HCT116 (cell line): ENCODE results near the gene WDR74. TPM values are rescaled to one million over a fixed set of nuclear protein-coding genes. Genes with fewer than 3 reads are reported as not detected.
A peak's percentile ranks its signal among the peaks of the same experiment; 100 is the strongest.

Experiments
- ATAC-seq: fragments of 200-7000 bp; cut with Tn5 transposase; 2 replicates; pipeline ENCODE4 v1.9.1; 2020; ENCODE audit warnings: mild to moderate bottlenecking, moderate library complexity
- BruUV-seq: library from RNA; stranded (reverse); fragments of 400-500 nt; replicated peaks from 2 replicates; lab custom pipeline; 2021; lab: Mats Ljungman, UMichigan
- CTCF ChIA-PET: fragments of 300-600 bp; sonication (Branson Sonifier 250); formaldehyde crosslinking; loops from one replicate; lab custom pipeline; 2021; ENCODE audit warnings: antibody characterized with exemption; lab: Charles Lee
- POLR2A ChIA-PET: fragments of 300-600, 350-600 bp; sonication (Branson Sonifier 250); formaldehyde crosslinking; loops from one replicate; lab custom pipeline; 2021; ENCODE audit warnings: antibody characterized with exemption; lab: Charles Lee
- RAD21 ChIA-PET, 2 experiments: fragments of 300-600 bp; sonication (Branson Sonifier 250); formaldehyde crosslinking; loops; one replicate each; lab custom pipeline; 2023; ENCODE audit warnings: low total read pairs in 2 of 2; ENCODE audit not compliant: uncharacterized antibody in 2 of 2, unreplicated experiment in 2 of 2, low non-redundant PET in 1 of 2; lab: Charles Lee
- DNase-seq: peaks from one replicate; pipeline ENCODE4 v3.0.0-alpha.2; 2010; ENCODE audit warnings: low read depth, low spot score
- H2AFZ ChIP-seq: fragments of 200-600 bp; shearing (Covaris generic), sonication (generic); 2 replicates; pipeline ENCODE4 v1.6.1; 2017; ENCODE audit warnings: low read depth, mixed run types, mixed read lengths, antibody characterized with exemption, low read length; ENCODE audit not compliant: poor library complexity, severe bottlenecking
- H3K27ac ChIP-seq: 2 replicates; pipeline ENCODE4 v1.5.1; 2012; ENCODE audit warnings: low read depth, low read length
- H3K27me3 ChIP-seq: fragments of 200-600 bp; sonication (generic); 2 replicates; pipeline ENCODE4 v1.6.1; 2016; ENCODE audit warnings: mixed run types, low read length, mixed read lengths; ENCODE audit not compliant: insufficient read depth
- H3K36me3 ChIP-seq, 2 experiments: fragments of 200-500 bp in 1 of 2; fragments of 200-600 bp in 1 of 2; sonication (Bioruptor generic) in 1 of 2; sonication (generic) in 1 of 2; 2 replicates each; pipeline versions ENCODE4 v1.5.1 to v1.6.1; 2014 to 2016; ENCODE audit warnings: low read length in 2 of 2, inconsistent platforms in 1 of 2, mixed read lengths in 1 of 2, mixed run types in 1 of 2; ENCODE audit not compliant: insufficient read depth in 2 of 2, control insufficient read depth in 1 of 2
- H3K4me1 ChIP-seq, 2 experiments: fragments of 200-600 bp in 1 of 2; sonication (generic) in 1 of 2; 2 replicates each; pipeline versions ENCODE4 v1.5.1 to v1.6.1; 2012 to 2017; ENCODE audit warnings: low read length in 2 of 2, inconsistent platforms in 1 of 2, mild to moderate bottlenecking in 1 of 2, mixed read lengths in 1 of 2, mixed run types in 1 of 2, moderate library complexity in 1 of 2; ENCODE audit not compliant: insufficient read depth in 2 of 2, control insufficient read depth in 1 of 2
- H3K4me2 ChIP-seq: fragments of 200-600 bp; sonication (generic); 2 replicates; pipeline ENCODE4 v1.6.1; 2017; ENCODE audit warnings: mixed run types, low read length, mixed read lengths
- H3K4me3 ChIP-seq, 2 experiments: fragments of 200-600 bp in 1 of 2; sonication (generic) in 1 of 2; replicated peaks in 1 of 2; 2 replicates each; pipeline ENCODE4 v1.5.1; 2011 to 2016; ENCODE audit warnings: low read length in 2 of 2, control low read depth in 1 of 2, low read depth in 1 of 2, mild to moderate bottlenecking in 1 of 2, mixed read lengths in 1 of 2, mixed run types in 1 of 2
- H3K79me2 ChIP-seq: fragments of 200-600 bp; sonication (generic); 2 replicates; pipeline ENCODE4 v1.6.1; 2017; ENCODE audit warnings: mild to moderate bottlenecking, mixed run types, low read length, moderate library complexity, mixed read lengths; ENCODE audit not compliant: insufficient read depth
- H3K9ac ChIP-seq: fragments of 200-600 bp; sonication (generic); 2 replicates; pipeline ENCODE4 v1.6.1; 2016; ENCODE audit warnings: low read length, mixed read lengths
- H3K9me2 ChIP-seq: fragments of 200-600 bp; sonication (generic), shearing (Covaris generic); 2 replicates; pipeline ENCODE4 v1.6.1; 2017; ENCODE audit warnings: mixed run types, mild to moderate bottlenecking, moderate library complexity; ENCODE audit not compliant: insufficient read depth
- H3K9me3 ChIP-seq, 2 experiments: fragments of 200-500 bp in 1 of 2; fragments of 200-600 bp in 1 of 2; sonication (Bioruptor generic) in 1 of 2; sonication (generic) in 1 of 2; 2 replicates each; pipeline ENCODE4 v1.6.1; 2014 to 2017; ENCODE audit warnings: low read length in 2 of 2, mixed read lengths in 2 of 2, inconsistent platforms in 1 of 2, low read depth in 1 of 2, mild to moderate bottlenecking in 1 of 2, mixed run types in 1 of 2, moderate library complexity in 1 of 2; ENCODE audit not compliant: control insufficient read depth in 1 of 2, insufficient read depth in 1 of 2
- H4K20me1 ChIP-seq: fragments of 200-600 bp; sonication (generic), shearing (Covaris generic); 2 replicates; pipeline ENCODE4 v1.6.1; 2017; ENCODE audit warnings: mixed run types, mild to moderate bottlenecking, moderate library complexity; ENCODE audit not compliant: insufficient read depth
- CBX3 ChIP-seq: IDR thresholded peaks from 2 replicates; pipeline ENCODE4 v1.6.1; 2012; ENCODE audit warnings: low read depth
- CEBPB ChIP-seq: IDR thresholded peaks from 2 replicates; pipeline ENCODE4 v1.6.1; 2012; ENCODE audit warnings: low read depth
- EGR1 ChIP-seq: IDR thresholded peaks from 2 replicates; pipeline ENCODE4 v1.6.1; 2012; ENCODE audit warnings: low read depth
- ELF1 ChIP-seq: IDR thresholded peaks from 2 replicates; pipeline ENCODE4 v1.6.1; 2012; ENCODE audit warnings: low read depth, borderline replicate concordance
- EZH2phosphoT487 ChIP-seq: fragments of 200-600 bp; IDR thresholded peaks from 2 replicates; pipeline ENCODE4 v1.6.1; 2018; ENCODE audit warnings: antibody characterized with exemption, borderline replicate concordance
- FOSL1 ChIP-seq: IDR thresholded peaks from 2 replicates; pipeline ENCODE4 v1.6.1; 2012; ENCODE audit warnings: low read depth
- JUND ChIP-seq: IDR thresholded peaks from 2 replicates; pipeline ENCODE4 v1.6.1; 2012
- MAX ChIP-seq: IDR thresholded peaks from 2 replicates; pipeline ENCODE4 v1.6.1; 2012
- POLR2A ChIP-seq: IDR thresholded peaks from 2 replicates; pipeline ENCODE4 v1.7.0; 2011; ENCODE audit warnings: borderline replicate concordance; ENCODE audit not compliant: insufficient read depth, insufficient read length; ENCODE audit errors: extremely low read depth
- POLR2AphosphoS5 ChIP-seq: IDR thresholded peaks from 2 replicates; pipeline ENCODE4 v1.6.1; 2011; ENCODE audit warnings: mild to moderate bottlenecking, low read depth, low read length, moderate library complexity
- RAD21 ChIP-seq: IDR thresholded peaks from 2 replicates; pipeline ENCODE4 v1.6.1; 2012; ENCODE audit warnings: low read depth, mild to moderate bottlenecking
- REST ChIP-seq: IDR thresholded peaks from 2 replicates; pipeline ENCODE4 v1.6.1; 2012; ENCODE audit warnings: low read depth
- SP1 ChIP-seq: IDR thresholded peaks from 2 replicates; pipeline ENCODE4 v1.6.1; 2012; ENCODE audit warnings: low read depth
- SRF ChIP-seq: IDR thresholded peaks from 2 replicates; pipeline ENCODE4 v1.6.1; 2012; ENCODE audit warnings: low read depth
- YY1 ChIP-seq: IDR thresholded peaks from 2 replicates; pipeline ENCODE4 v1.6.1; 2011; ENCODE audit warnings: low read length, low read depth, moderate library complexity, mild to moderate bottlenecking; ENCODE audit not compliant: insufficient replicate concordance; ENCODE audit errors: extremely low read depth
- ZBTB33 ChIP-seq: IDR thresholded peaks from 2 replicates; pipeline ENCODE4 v1.6.1; 2011; ENCODE audit warnings: mild to moderate bottlenecking, low read length, moderate library complexity; ENCODE audit not compliant: insufficient replicate concordance; ENCODE audit errors: extremely low read depth
- ZFX ChIP-seq: fragments of 450-650 bp; IDR thresholded peaks from 2 replicates; pipeline ENCODE4 v1.6.1; 2017
- ZNF274 ChIP-seq: fragments of 200-500 bp; sonication (Bioruptor generic); IDR thresholded peaks from 2 replicates; pipeline ENCODE4 v1.6.1; 2014; ENCODE audit warnings: mild to moderate bottlenecking, low read depth, low read length, inconsistent platforms
- intact Hi-C: fragments of 100-400 bp; cut with micrococcal nuclease; formaldehyde crosslinking; loops from 2 replicates; pipeline ENCODE4 v1.10.0; 2022
- total RNA-seq: library from RNA; stranded (reverse); gene quantifications from one replicate; pipeline ENCODE4 v1.2.1, GENCODE V29; 2021; ENCODE audit not compliant: unreplicated experiment
- TF ChIP-seq, protein P1 (sequence below): IDR thresholded peaks from 2 replicates; pipeline ENCODE4 v1.6.1; 2012
- TF ChIP-seq, protein P2 (sequence below), 3 experiments: fragments of 200-600 bp in 1 of 3; sonication (generic) in 1 of 3; IDR thresholded peaks in 2 of 3; conservative IDR thresholded peaks in 1 of 3; 2 replicates each; pipeline ENCODE4 v1.5.1; 2012 to 2017; ENCODE audit warnings: low read depth in 2 of 3, low read length in 2 of 3, antibody characterized with exemption in 1 of 3, borderline replicate concordance in 1 of 3, control low read depth in 1 of 3, mild to moderate bottlenecking in 1 of 3, mixed read lengths in 1 of 3, mixed run types in 1 of 3, moderate library complexity in 1 of 3; ENCODE audit not compliant: insufficient read depth in 1 of 3

The WDR74 gene
- total RNA-seq, 1 experiment from 2014 or later: 111 TPM

GRCh38 chr11:62804310-62805075 is 34.9 kb downstream of the WDR74 start:
- H3K4me2 ChIP-seq: peak overlapping the region; percentile 86
- H3K36me3 ChIP-seq: peaks cover 28 to 31% of the 10 kb centered on the region in 2 experiments
- H3K9ac ChIP-seq: peak overlapping the region; percentile 89
- peak overlapping the region; percentile 68 to 79 for H3K4me3 ChIP-seq
- BruUV-seq: TSS peak; percentile 77
- DNase-seq (no peak), ATAC-seq (peak; percentile 23)
- H2AFZ ChIP-seq: no peak overlapping the region
- no peak for TF ChIP-seq POLR2AphosphoS5
- no peak for TF ChIP-seq ZFX
- no peak for TF ChIP-seq EGR1
- TF ChIP-seq FOSL1: no peak
- no peak for TF ChIP-seq RAD21
- no peak for TF ChIP-seq SP1
- TF ChIP-seq ZBTB33: no peak
- TF ChIP-seq SRF: no peak
- no peak for TF ChIP-seq MAX
- no peak for TF ChIP-seq JUND
- no peak for TF ChIP-seq ELF1
- no peak for TF ChIP-seq REST
- no peak for TF ChIP-seq CBX3
- TF ChIP-seq ZNF274: no peak
- TF ChIP-seq CEBPB: no peak
- TF ChIP-seq YY1: no peak
- TF ChIP-seq EZH2phosphoT487: no peak
- TF ChIP-seq, protein P1, sequence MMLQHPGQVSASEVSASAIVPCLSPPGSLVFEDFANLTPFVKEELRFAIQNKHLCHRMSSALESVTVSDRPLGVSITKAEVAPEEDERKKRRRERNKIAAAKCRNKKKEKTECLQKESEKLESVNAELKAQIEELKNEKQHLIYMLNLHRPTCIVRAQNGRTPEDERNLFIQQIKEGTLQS: no peak
- TF ChIP-seq, protein P2, sequence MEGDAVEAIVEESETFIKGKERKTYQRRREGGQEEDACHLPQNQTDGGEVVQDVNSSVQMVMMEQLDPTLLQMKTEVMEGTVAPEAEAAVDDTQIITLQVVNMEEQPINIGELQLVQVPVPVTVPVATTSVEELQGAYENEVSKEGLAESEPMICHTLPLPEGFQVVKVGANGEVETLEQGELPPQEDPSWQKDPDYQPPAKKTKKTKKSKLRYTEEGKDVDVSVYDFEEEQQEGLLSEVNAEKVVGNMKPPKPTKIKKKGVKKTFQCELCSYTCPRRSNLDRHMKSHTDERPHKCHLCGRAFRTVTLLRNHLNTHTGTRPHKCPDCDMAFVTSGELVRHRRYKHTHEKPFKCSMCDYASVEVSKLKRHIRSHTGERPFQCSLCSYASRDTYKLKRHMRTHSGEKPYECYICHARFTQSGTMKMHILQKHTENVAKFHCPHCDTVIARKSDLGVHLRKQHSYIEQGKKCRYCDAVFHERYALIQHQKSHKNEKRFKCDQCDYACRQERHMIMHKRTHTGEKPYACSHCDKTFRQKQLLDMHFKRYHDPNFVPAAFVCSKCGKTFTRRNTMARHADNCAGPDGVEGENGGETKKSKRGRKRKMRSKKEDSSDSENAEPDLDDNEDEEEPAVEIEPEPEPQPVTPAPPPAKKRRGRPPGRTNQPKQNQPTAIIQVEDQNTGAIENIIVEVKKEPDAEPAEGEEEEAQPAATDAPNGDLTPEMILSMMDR (IDR thresholded peaks at IDR 0.05 in 2 of 3, conservative IDR thresholded peaks at IDR 0.05 in 1 of 3; ENCODE audit: borderline replicate concordance in 1 of 3, insufficient read depth in 1 of 3, low read depth in 2 of 3, low read length in 2 of 3): no peak
- TF ChIP-seq POLR2A: no peak
- H3K79me2 ChIP-seq: peaks cover 38% of the 10 kb centered on the region
- CTCF ChIA-PET: no interaction called here
- no peaks in the 10 kb centered on the region for H3K9me3 ChIP-seq
- H4K20me1 ChIP-seq: no peaks in the 10 kb centered on the region
- RAD21 ChIA-PET: no interaction called here
- H3K9me2 ChIP-seq: no peaks in the 10 kb centered on the region
- H3K27ac ChIP-seq: peak overlapping the region; percentile 85
- POLR2A ChIA-PET: interaction anchor here (0.7 to 1.7 kb wide), 2 partner anchors 10 to 37 kb away, joined by 4 to 7 read pairs; no protein-coding TSS in a partner anchor
- intact Hi-C loops: no loop called here
- H3K27me3 ChIP-seq: no peaks in the 10 kb centered on the region
- H3K4me1 ChIP-seq: peaks cover 0 to 21% of the 10 kb centered on the region in 2 experiments; a peak in 3 of 4 replicates
